Neuronal stem cell (in vitro differentiated cells): ENCODE measurements around the gene RGL1.

Source experiments
- DNase-seq: peaks from one replicate; pipeline ENCODE4 v3.0.0-alpha.2; 2013; ENCODE audit warnings: low spot score
- H2AFZ ChIP-seq: one replicate; pipeline ENCODE4 v1.6.1; 2013; ENCODE audit warnings: mild to moderate bottlenecking, low read length, inconsistent platforms
- H2AK5ac ChIP-seq: 2 replicates; pipeline ENCODE4 v1.6.1; 2013; ENCODE audit warnings: low read depth, mild to moderate bottlenecking, inconsistent platforms, low read length, moderate library complexity, mixed read lengths
- H2BK120ac ChIP-seq: 2 replicates; pipeline ENCODE4 v1.6.1; 2013; ENCODE audit warnings: low read depth, mild to moderate bottlenecking, inconsistent platforms, low read length, moderate library complexity, mixed read lengths
- H2BK12ac ChIP-seq: one replicate; pipeline ENCODE4 v1.6.1; 2013; ENCODE audit warnings: low read length, inconsistent platforms
- H2BK15ac ChIP-seq: 2 replicates; pipeline ENCODE4 v1.6.1; 2013; ENCODE audit warnings: mild to moderate bottlenecking, low read length, inconsistent platforms, mixed read lengths
- H2BK5ac ChIP-seq: one replicate; pipeline ENCODE4 v1.6.1; 2013; ENCODE audit warnings: inconsistent platforms, mild to moderate bottlenecking, low read length, moderate library complexity
- H3K14ac ChIP-seq: one replicate; pipeline ENCODE4 v1.6.1; 2013; ENCODE audit warnings: low read length, inconsistent platforms
- H3K18ac ChIP-seq: 2 replicates; pipeline ENCODE4 v1.6.1; 2013; ENCODE audit warnings: low read length, inconsistent platforms
- H3K23ac ChIP-seq: 2 replicates; pipeline ENCODE4 v1.6.1; 2013; ENCODE audit warnings: low read depth, mild to moderate bottlenecking, mixed read lengths, low read length, inconsistent platforms; ENCODE audit not compliant: poor library complexity
- H3K27ac ChIP-seq: replicated peaks from 3 replicates; pipeline ENCODE4 v1.5.1; 2013; ENCODE audit warnings: low read length, inconsistent platforms
- H3K27me3 ChIP-seq, 3 experiments: 2 replicates each; pipeline ENCODE4 v1.6.1; 2013; ENCODE audit warnings: low read length in 3 of 3, mild to moderate bottlenecking in 2 of 3, inconsistent platforms in 1 of 3, low read depth in 1 of 3, mixed read lengths in 1 of 3, moderate library complexity in 1 of 3; ENCODE audit not compliant: control insufficient read depth in 3 of 3, insufficient read depth in 3 of 3
- H3K36me3 ChIP-seq, 2 donors: replicated peaks in 1 of 2; 2 replicates each; pipeline ENCODE4 v1.6.1; 2013; ENCODE audit warnings: low read length in 2 of 2; ENCODE audit not compliant: control insufficient read depth in 2 of 2, insufficient read depth in 2 of 2
- H3K4ac ChIP-seq: 2 replicates; pipeline ENCODE4 v1.6.1; 2013; ENCODE audit warnings: inconsistent platforms, mild to moderate bottlenecking, low read length, moderate library complexity
- H3K4me1 ChIP-seq, 2 donors: 1 replicate in 1 of 2; 2 replicates in 1 of 2; pipeline ENCODE4 v1.6.1; 2013; ENCODE audit warnings: low read length in 2 of 2, low read depth in 1 of 2; ENCODE audit not compliant: control insufficient read depth in 2 of 2, insufficient read depth in 1 of 2
- H3K4me2 ChIP-seq: one replicate; pipeline ENCODE4 v1.6.1; 2013; ENCODE audit warnings: mild to moderate bottlenecking, low read length, inconsistent platforms; ENCODE audit not compliant: insufficient read depth, poor library complexity, severe bottlenecking
- H3K4me3 ChIP-seq, 2 donors: 2 replicates each; pipeline ENCODE4 v1.5.1; 2013; ENCODE audit warnings: low read length in 2 of 2, mild to moderate bottlenecking in 2 of 2, inconsistent platforms in 1 of 2, moderate library complexity in 1 of 2
- H3K79me1 ChIP-seq: one replicate; pipeline ENCODE4 v1.6.1; 2013; ENCODE audit warnings: low read depth, mild to moderate bottlenecking, inconsistent platforms, low read length, moderate library complexity
- H3K9ac ChIP-seq: one replicate; pipeline ENCODE4 v1.6.1; 2013; ENCODE audit warnings: mild to moderate bottlenecking, low read depth, low read length, inconsistent platforms; ENCODE audit not compliant: poor library complexity
- H3K9me3 ChIP-seq, 2 donors: replicated peaks in 1 of 2; 2 replicates each; pipeline versions ENCODE3 to v1.6.1; 2013; ENCODE audit warnings: low read length in 2 of 2, mild to moderate bottlenecking in 2 of 2, inconsistent platforms in 1 of 2, low read depth in 1 of 2, mixed read lengths in 1 of 2, moderate library complexity in 1 of 2; ENCODE audit not compliant: control insufficient read depth in 2 of 2, insufficient read depth in 1 of 2
- H4K8ac ChIP-seq: one replicate; pipeline ENCODE4 v1.6.1; 2013; ENCODE audit warnings: low read depth, mild to moderate bottlenecking, inconsistent platforms, low read length, moderate library complexity
- H4K91ac ChIP-seq: one replicate; pipeline ENCODE4 v1.6.1; 2013; ENCODE audit warnings: low read length, low read depth, mild to moderate bottlenecking, inconsistent platforms; ENCODE audit not compliant: poor library complexity
- WGBS, 2 donors: extraction: QIAGEN DNeasy Blood & Tissue Kit; methylation state at CpG; one replicate each; pipeline ENCODE4 v1.1.7; 2013; ENCODE audit warnings: missing lambda C conversion rate in 2 of 2, mixed read lengths in 1 of 2; ENCODE audit not compliant: insufficient read length in 2 of 2, insufficient replicate concordance in 1 of 2; ENCODE audit errors: extremely low coverage in 2 of 2; 5-methylcytosine and 5-hydroxymethylcytosine counted together

Gene RGL1

GRCh38 chr1:183908079-183908478 is 103.2 kb downstream of the RGL1 start:
- Histone ChIP-seq H4K8ac (no peak overlapping the region), H2AK5ac (no peak overlapping the region), H3K4me3 (no peak overlapping the region), H2BK12ac (no peak overlapping the region), H3K18ac (no peak overlapping the region), H4K91ac (no peak overlapping the region), H3K36me3 (peaks cover 32 to 91% of the 10 kb centered on the region in 2 donors), H3K9ac (no peak overlapping the region), H2BK5ac (no peak overlapping the region), H3K14ac (no peak overlapping the region), H2BK120ac (no peak overlapping the region), H3K79me1 (no peaks in the 10 kb centered on the region), H2BK15ac (no peak overlapping the region), H3K4me2 (no peak overlapping the region), H3K27me3 (no peaks in the 10 kb centered on the region), H3K9me3 (peaks cover 0 to 2% of the 10 kb centered on the region in 2 donors), H3K23ac (no peak overlapping the region), H2AFZ (no peak overlapping the region), H3K4me1 (no peaks in the 10 kb centered on the region), H3K4ac (no peak overlapping the region), H3K27ac (no peak overlapping the region)
- no CpG with 5 or more reads among the region's 4 CpGs for WGBS, 2 donors
- DNase-seq, result no peak

- Histone ChIP-seq H3K27me3 (no peaks in the 10 kb centered on the region), H2BK12ac (no peak overlapping the region), H3K9ac (no peak overlapping the region), H3K27ac (no peak overlapping the region), H3K18ac (no peak overlapping the region), H3K4me3 (no peak overlapping the region), H4K8ac (no peak overlapping the region), H3K4ac (no peak overlapping the region), H3K79me1 (no peaks in the 10 kb centered on the region), H3K4me1 (no peaks in the 10 kb centered on the region), H2BK15ac (no peak overlapping the region), H2BK120ac (no peak overlapping the region), H4K91ac (no peak overlapping the region), H2BK5ac (no peak overlapping the region), H3K4me2 (no peak overlapping the region), H2AFZ (no peak overlapping the region), H2AK5ac (no peak overlapping the region), H3K23ac (no peak overlapping the region), H3K36me3 (peaks cover 37 to 98% of the 10 kb centered on the region in 2 donors), H3K9me3 (peaks cover 0 to 2% of the 10 kb centered on the region in 2 donors), H3K14ac (no peak overlapping the region)
- DNase-seq, result no peak
- WGBS, 2 donors, result no CpG with 5 or more reads among the region's 7 CpGs
Measured at GRCh38 chr1:183909672-183910071, 104.8 kb downstream of the RGL1 start.

GRCh38 chr1:183910845-183911244 is 105.9 kb downstream of the RGL1 start:
- H3K79me1 ChIP-seq, result no peaks in the 10 kb centered on the region
- H3K4me3 ChIP-seq, result no peak overlapping the region
- H2AK5ac ChIP-seq, result no peak overlapping the region
- H4K91ac ChIP-seq, result no peak overlapping the region
- peaks cover 31 to 87% of the 10 kb centered on the region in 2 donors for H3K36me3 ChIP-seq
- no peak overlapping the region for H2BK5ac ChIP-seq
- WGBS, 2 donors, result no CpG with 5 or more reads among the region's 4 CpGs
- no peak overlapping the region for H4K8ac ChIP-seq
- H3K9ac ChIP-seq, result no peak overlapping the region
- H2BK12ac ChIP-seq, result no peak overlapping the region
- no peaks in the 10 kb centered on the region for H3K27me3 ChIP-seq
- no peak overlapping the region for H3K4me2 ChIP-seq
- no peak overlapping the region for H3K18ac ChIP-seq
- H3K9me3 ChIP-seq, result peaks cover 0 to 2% of the 10 kb centered on the region in 2 donors
- DNase-seq, result no peak
- H2BK15ac ChIP-seq, result no peak overlapping the region
- H3K4me1 ChIP-seq, result no peaks in the 10 kb centered on the region
- no peak overlapping the region for H3K27ac ChIP-seq
- H3K14ac ChIP-seq, result no peak overlapping the region
- H3K4ac ChIP-seq, result no peak overlapping the region
- H2BK120ac ChIP-seq, result no peak overlapping the region
- H3K23ac ChIP-seq, result no peak overlapping the region
- no peak overlapping the region for H2AFZ ChIP-seq

- H3K18ac ChIP-seq, result no peak overlapping the region
- no peak overlapping the region for H3K27ac ChIP-seq
- no peak overlapping the region for H3K4ac ChIP-seq
- H3K4me1 ChIP-seq, result no peaks in the 10 kb centered on the region
- H2BK5ac ChIP-seq, result no peak overlapping the region
- no peak overlapping the region for H4K8ac ChIP-seq
- H3K36me3 ChIP-seq, result peaks cover 30 to 85% of the 10 kb centered on the region in 2 donors
- H3K23ac ChIP-seq, result no peak overlapping the region
- H3K4me3 ChIP-seq, result no peak overlapping the region
- H3K9ac ChIP-seq, result no peak overlapping the region
- no peak overlapping the region for H3K4me2 ChIP-seq
- no peak overlapping the region for H3K14ac ChIP-seq
- H3K9me3 ChIP-seq, result peaks cover 0 to 2% of the 10 kb centered on the region in 2 donors
- no peak overlapping the region for H4K91ac ChIP-seq
- H3K27me3 ChIP-seq, result no peaks in the 10 kb centered on the region
- H3K79me1 ChIP-seq, result no peaks in the 10 kb centered on the region
- H2BK15ac ChIP-seq, result no peak overlapping the region
- WGBS, 2 donors, result no CpG with 5 or more reads among the region's 2 CpGs
- H2AK5ac ChIP-seq, result no peak overlapping the region
- DNase-seq, result no peak
- H2AFZ ChIP-seq, result no peak overlapping the region
- H2BK120ac ChIP-seq, result no peak overlapping the region
- H2BK12ac ChIP-seq, result no peak overlapping the region
Measured at GRCh38 chr1:183911285-183911684, 106.4 kb downstream of the RGL1 start.
